WTC11 (cell line): ENCODE measurements around the gene GTF3C1.
"Not testable (repeated sequence)": the region's sequence is repeated elsewhere in the genome, so short reads cannot be mapped to it uniquely, and the experiment has no call there.

ENCODE experiments used
- TF ChIP-seq, protein P1 (sequence below): fragments of 200-600 bp; IDR thresholded peaks from 2 replicates; pipeline ENCODE4 v1.8.0; 2022; ENCODE audit warnings: antibody characterized with exemption
- TF ChIP-seq, protein P2 (sequence below): sonication (generic); formaldehyde crosslinking; IDR thresholded peaks from 2 replicates; pipeline ENCODE4 v1.8.0; 2022; ENCODE audit warnings: mild to moderate bottlenecking, missing genetic modification reagents
- TF ChIP-seq, protein P3 (sequence below): sonication (generic); formaldehyde crosslinking; IDR thresholded peaks from 2 replicates; pipeline ENCODE4 v1.8.0; 2023; ENCODE audit warnings: missing genetic modification reagents

DNA sequence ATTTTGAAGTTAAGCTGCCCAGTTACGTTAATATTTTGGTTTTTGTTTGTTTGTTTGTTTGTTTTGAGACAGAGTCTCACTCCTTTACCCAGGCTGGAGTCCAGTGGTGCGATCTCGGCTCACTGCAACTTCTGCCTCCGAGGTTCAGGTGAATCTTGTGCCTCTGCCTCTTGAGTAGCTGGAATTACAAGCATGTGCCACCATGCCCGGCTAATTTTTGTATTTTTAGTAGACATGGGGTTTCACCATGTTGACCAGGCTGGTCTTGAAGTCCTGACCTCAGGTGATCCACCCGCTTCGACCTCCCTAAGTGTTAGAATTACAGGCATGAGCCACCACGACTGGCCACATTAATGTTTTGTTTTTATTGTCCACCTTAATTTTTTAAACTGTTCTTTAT lies 21.3 kb upstream of the GTF3C1 start:
- TF ChIP-seq, protein P1, sequence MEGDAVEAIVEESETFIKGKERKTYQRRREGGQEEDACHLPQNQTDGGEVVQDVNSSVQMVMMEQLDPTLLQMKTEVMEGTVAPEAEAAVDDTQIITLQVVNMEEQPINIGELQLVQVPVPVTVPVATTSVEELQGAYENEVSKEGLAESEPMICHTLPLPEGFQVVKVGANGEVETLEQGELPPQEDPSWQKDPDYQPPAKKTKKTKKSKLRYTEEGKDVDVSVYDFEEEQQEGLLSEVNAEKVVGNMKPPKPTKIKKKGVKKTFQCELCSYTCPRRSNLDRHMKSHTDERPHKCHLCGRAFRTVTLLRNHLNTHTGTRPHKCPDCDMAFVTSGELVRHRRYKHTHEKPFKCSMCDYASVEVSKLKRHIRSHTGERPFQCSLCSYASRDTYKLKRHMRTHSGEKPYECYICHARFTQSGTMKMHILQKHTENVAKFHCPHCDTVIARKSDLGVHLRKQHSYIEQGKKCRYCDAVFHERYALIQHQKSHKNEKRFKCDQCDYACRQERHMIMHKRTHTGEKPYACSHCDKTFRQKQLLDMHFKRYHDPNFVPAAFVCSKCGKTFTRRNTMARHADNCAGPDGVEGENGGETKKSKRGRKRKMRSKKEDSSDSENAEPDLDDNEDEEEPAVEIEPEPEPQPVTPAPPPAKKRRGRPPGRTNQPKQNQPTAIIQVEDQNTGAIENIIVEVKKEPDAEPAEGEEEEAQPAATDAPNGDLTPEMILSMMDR = not testable (repeated sequence)
- TF ChIP-seq, protein P2, sequence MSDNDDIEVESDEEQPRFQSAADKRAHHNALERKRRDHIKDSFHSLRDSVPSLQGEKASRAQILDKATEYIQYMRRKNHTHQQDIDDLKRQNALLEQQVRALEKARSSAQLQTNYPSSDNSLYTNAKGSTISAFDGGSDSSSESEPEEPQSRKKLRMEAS = not testable (repeated sequence)
- TF ChIP-seq, protein P3, sequence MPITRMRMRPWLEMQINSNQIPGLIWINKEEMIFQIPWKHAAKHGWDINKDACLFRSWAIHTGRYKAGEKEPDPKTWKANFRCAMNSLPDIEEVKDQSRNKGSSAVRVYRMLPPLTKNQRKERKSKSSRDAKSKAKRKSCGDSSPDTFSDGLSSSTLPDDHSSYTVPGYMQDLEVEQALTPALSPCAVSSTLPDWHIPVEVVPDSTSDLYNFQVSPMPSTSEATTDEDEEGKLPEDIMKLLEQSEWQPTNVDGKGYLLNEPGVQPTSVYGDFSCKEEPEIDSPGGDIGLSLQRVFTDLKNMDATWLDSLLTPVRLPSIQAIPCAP (CRISPR knock-in tag) = not testable (repeated sequence)
